NK-92 treated with Interleukin-12 subunit alpha and Interleukin-12 subunit beta, amount 100 ng/mL, for 24 hours (cell line): ENCODE measurements around the gene HTR4.
A peak's percentile ranks its signal among the peaks of the same experiment; 100 is the strongest.
"Not testable (repeated sequence)": the region's sequence is repeated elsewhere in the genome, so short reads cannot be mapped to it uniquely, and the experiment has no call there.

Source experiments
- DNase-seq: peaks from one replicate; lab custom pipeline; 2025; lab: John Stamatoyannopoulos, UW

The HTR4 gene, protein sequence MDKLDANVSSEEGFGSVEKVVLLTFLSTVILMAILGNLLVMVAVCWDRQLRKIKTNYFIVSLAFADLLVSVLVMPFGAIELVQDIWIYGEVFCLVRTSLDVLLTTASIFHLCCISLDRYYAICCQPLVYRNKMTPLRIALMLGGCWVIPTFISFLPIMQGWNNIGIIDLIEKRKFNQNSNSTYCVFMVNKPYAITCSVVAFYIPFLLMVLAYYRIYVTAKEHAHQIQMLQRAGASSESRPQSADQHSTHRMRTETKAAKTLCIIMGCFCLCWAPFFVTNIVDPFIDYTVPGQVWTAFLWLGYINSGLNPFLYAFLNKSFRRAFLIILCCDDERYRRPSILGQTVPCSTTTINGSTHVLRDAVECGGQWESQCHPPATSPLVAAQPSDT

GRCh38 chr5:148653836-148654781 is at the start of gene HTR4:
HTR4 (minus strand) TSS chr5:148654527; CDS start chr5:148637014, 17,513 bp downstream.
- DNase-seq: no peak

- no peak for DNase-seq
These were observed 47.8 kb upstream of the HTR4 start for GRCh38 chr5:148702019-148702596.

DNA sequence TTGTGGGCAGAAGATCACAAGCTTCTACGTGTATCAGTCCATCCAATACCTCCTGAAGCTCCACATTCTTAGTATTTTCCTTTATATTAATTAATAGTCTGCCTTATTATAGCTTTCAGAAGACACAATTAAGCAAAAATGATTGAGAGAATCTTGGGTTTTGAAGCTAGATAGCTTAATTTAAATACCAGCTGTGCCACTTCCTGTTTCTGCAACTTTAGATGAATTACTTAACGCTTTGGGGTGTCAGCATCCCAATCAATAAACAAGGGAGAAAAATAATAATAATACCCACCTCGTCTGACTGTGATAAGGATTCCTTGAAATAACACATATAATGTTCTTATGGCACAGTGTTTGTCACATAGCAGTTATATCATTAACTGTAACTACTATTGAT is 44.7 kb upstream of the HTR4 start:
- DNase-seq: no peak

GRCh38 chr5:148697809-148698196 is 43.5 kb upstream of the HTR4 start:
- DNase-seq: no peak

GRCh38 chr5:148697180-148697808 is 43.0 kb upstream of the HTR4 start:
- DNase-seq: no peak

DNA sequence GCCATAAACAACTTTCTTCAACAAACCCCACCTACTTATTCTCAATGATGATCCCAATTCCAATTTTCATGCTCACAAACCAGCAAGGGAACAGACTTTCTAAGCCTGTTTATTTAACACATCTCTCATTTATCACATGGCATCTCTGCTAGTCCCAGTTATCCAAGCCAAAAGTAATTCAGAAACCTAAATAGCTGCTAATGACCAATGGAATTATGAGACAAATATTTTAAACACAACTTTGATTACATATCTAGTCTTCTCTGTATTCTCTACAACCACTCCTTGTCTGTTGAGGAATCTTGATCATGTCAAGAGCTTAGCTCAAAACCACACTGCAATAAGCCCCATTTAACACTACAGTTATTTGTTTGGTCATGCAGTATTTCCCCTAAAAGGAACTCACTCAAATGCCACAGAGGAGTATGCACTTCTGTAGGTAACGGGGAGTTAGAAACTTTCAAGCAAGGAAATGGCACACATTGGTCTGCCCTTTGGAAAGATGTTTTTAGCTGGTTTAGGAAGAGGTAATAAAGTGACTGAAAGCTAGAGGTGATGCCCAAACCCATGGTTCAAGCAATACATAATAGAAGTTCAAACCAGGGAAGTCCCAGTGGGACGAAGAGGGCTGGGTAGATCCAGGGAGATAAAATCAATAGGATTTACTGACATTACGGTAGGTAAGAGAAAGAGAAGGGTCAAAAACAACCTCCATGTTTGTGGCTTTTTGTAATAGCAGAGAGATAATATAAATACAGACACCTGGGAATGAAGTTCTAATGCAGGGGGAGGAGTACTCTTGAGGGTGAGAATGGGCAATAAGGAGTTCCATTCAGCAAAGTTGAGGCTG is 42.1 kb upstream of the HTR4 start:
- no peak for DNase-seq

GRCh38 chr5:148690945-148691344 is 36.6 kb upstream of the HTR4 start:
- DNase-seq: no peak

DNA sequence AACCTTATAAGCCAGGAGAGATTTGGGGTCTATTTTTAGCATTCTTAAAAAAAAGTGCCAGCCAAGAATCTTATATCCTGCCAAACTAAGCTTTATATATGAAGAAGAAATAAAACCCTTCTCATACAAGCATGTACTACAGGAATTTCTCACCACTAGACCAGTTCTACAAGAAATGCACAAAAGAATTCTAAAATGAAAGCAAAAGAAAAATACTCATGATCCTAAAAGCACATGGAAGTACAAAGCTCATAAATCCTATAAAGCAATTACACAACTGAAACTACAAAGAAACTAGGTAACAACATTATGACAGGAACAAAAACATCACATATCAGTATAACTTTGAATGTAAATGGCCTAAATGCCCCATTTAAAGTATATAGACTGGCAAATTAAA is 34.5 kb upstream of the HTR4 start:
- no peak for DNase-seq

- no peak for DNase-seq
These were observed 33.5 kb upstream of the HTR4 start for GRCh38 chr5:148687871-148688270.

DNA sequence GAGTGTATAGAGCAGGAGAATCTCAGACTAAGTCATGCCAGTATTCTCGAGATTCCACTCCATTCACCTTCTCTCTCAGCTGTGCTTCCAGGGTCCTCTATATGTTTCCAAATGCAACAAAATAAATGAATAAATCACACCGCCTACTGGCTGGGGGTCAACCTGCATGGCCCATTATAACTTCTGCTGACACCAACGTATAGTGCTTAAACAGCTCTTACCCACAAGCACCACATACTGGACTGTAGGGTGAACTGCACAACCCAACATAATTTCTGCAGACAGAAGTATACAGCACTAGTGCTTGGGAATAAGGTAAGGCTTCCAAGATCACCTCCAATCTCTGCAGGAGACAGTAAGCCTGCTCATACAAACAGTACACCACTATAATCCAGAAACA is 33.1 kb upstream of the HTR4 start:
- DNase-seq: peak; percentile 2

GRCh38 chr5:148686660-148687059 is 32.3 kb upstream of the HTR4 start:
- no peak for DNase-seq

DNA sequence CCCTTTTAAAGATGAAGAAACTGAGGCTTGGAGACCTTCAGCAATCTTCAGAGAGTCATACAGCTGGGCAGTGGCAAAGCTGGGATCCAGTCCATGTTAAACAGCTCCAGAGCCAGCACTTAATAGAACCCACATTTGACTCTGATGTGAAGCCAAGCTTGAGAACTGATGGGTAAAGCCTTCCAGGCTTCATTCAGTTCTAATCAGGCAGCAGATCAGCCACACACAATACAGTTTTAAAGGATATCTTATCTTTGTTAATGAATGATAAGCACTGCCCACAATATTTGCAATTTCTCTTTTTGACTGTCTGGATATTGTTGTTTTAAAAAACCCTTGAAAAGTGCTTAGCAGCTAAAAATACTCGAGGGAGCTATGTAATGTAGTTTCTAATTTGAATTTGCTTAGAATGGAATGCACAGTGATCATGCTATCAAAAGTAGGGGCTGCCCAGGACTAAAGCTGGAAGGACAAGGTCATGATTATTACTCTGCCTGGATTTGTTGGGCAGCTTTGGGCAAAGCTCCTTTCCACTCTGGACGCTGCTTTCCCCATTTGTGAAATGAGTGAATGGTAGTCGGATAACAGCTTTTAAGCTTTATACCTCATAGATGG is 31.3 kb upstream of the HTR4 start:
- DNase-seq: no peak

DNA sequence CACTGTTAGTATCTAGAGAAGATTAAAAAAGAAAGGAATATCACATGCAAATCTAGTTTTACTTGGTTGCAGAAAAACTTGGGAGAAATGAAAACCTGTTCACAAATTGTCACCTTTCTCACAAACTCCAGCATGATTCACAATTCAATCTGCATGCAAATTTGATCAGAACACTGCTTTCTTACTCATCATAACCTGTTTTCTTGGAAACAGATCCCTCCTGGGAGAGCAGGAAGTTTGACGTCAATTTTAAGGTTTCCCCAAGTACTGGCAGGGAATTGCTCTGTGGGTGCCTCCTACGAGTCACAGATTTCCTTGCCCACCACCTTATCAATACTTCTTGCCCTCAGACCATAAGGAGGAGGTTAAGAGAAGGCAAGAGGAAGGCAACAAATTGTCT is 30.2 kb upstream of the HTR4 start:
- DNase-seq: no peak

- DNase-seq: no peak
These were observed 29.3 kb upstream of the HTR4 start for GRCh38 chr5:148683651-148684050.

- DNase-seq: no peak
These were observed 28.0 kb upstream of the HTR4 start for GRCh38 chr5:148682058-148683026.

DNA sequence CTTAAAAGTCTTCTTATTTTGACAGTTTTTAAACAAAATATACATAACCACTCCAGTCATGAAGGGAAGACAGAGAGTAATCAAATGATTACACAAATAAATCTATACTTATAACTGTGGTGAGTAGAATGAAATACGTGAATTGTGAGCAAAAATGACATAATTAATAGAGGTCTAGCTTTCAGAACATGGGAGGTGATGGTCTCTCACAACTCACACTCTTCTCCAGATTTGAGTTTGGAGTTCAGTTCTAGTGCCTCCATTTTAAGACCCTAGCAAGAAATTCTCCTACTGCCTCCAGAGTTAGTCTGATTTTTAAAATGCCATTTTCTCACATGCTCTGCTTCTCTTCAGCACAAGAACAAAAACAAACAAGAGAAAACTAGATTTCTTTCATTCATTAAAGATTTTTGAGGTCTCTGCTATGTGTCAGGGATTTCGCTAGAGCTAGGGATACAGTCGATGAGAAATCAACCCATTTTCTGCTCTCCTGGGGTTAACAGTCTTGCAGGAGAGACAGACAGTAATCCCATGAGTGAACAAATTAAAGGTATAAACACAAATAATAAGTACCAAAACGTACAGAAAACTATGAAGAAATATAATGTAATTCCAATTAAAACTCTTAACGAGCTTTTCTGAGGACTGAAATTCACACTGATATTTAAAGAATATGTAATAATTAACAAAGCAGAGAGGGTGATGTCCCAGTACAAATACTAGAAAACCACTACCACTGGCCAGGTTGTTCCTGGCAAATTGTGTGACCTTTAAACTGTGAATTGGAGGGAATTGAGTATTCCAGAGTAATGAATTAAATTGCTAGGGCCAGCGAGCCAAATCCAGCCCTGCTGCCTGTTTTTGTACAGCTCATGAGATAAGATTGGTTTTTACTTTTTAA is 27.1 kb upstream of the HTR4 start:
- no peak for DNase-seq

GRCh38 chr5:148673704-148674103 is 19.4 kb upstream of the HTR4 start:
- not testable (repeated sequence) for DNase-seq

DNA sequence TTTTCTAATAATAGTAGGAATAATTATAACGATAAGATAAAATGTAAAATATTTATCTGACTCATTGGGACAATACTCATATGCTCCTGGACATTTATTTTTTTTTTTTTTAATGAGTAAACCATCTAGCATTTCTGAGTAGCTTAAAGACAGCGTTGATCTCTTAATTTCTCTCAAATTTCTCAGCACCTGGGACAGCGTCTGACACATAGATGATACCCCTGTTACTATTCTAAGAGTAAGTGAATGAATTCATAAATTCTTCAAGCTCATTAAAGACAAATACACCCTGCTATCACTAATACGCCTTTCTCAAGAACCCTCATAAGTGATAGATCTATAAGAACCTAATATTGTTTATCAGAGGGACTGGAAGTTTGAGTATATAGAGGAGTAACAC is 12.0 kb upstream of the HTR4 start:
- DNase-seq: no peak

DNA sequence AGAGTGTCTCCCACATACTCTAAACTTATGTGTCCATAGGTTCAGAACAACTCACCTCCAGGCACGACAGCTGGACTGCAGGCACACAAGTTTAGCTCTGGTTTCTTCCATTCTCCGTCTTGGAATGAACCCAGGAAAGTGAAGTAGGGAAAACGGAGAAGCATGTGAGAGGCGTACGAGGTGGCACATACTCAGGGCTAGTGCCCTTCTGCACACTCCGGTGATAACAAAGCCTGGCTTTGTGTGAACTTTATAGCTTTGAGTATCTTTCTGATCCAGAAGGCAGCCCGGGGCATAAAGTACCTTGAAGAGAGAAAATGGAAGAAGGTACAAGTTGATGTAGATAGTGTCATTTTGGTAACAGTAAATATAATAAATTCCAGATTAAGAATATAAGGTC is 11.1 kb upstream of the HTR4 start:
- DNase-seq: no peak
